GM12864 (cell line): Measurements from ENCODE around the gene APOO.

Experiments used
- DNase-seq: peaks from one replicate; pipeline ENCODE4 v3.0.0-alpha.2; 2011; ENCODE audit warnings: low read depth
- H3K4me3 ChIP-seq: 2 replicates; pipeline ENCODE4 v1.5.1; 2011; ENCODE audit warnings: mild to moderate bottlenecking, low read depth, low read length, control low read depth
- TF ChIP-seq, protein P1 (sequence below): IDR thresholded peaks from 2 replicates; pipeline ENCODE4 v1.5.1; 2011; ENCODE audit warnings: low read depth, mild to moderate bottlenecking, moderate library complexity, low read length, control low read depth, inconsistent platforms; ENCODE audit errors: missing control alignments

APOO gene

DNA sequence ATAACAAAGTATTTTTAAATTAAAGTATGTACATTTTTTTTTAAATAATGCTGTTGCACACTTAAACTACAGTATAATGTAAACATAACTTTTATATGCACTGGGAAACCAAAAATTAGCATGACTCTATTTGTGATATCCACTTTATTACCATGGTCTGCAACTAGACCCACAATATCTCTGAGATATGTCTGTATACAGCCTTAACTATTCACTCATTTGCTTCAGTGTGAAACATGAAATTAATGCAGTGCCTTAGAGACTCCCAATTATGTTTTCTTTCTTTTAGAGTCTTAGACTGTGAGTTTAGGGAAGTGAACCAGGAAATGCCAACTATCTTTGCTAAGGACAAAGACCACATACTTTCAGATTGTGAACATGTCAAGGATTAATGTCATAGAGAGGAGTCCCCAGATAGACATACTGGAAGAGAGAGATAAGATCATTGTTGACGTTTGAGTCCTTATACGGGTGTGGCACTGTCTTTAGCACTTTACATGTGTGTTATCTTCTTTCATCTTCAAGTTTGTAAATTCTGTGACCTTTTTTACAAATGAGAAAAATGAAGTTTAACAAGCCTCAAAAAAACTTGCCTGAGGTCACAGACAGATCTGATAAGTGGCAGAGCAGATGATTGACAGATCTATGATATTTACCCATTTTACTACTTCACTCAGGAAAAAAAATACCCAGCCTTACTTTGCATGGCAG is 23.3 kb upstream of the APOO start:
- no peak overlapping the region for H3K4me3 ChIP-seq
- TF ChIP-seq, protein P1, sequence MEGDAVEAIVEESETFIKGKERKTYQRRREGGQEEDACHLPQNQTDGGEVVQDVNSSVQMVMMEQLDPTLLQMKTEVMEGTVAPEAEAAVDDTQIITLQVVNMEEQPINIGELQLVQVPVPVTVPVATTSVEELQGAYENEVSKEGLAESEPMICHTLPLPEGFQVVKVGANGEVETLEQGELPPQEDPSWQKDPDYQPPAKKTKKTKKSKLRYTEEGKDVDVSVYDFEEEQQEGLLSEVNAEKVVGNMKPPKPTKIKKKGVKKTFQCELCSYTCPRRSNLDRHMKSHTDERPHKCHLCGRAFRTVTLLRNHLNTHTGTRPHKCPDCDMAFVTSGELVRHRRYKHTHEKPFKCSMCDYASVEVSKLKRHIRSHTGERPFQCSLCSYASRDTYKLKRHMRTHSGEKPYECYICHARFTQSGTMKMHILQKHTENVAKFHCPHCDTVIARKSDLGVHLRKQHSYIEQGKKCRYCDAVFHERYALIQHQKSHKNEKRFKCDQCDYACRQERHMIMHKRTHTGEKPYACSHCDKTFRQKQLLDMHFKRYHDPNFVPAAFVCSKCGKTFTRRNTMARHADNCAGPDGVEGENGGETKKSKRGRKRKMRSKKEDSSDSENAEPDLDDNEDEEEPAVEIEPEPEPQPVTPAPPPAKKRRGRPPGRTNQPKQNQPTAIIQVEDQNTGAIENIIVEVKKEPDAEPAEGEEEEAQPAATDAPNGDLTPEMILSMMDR: no peak
- no peak for DNase-seq

DNA sequence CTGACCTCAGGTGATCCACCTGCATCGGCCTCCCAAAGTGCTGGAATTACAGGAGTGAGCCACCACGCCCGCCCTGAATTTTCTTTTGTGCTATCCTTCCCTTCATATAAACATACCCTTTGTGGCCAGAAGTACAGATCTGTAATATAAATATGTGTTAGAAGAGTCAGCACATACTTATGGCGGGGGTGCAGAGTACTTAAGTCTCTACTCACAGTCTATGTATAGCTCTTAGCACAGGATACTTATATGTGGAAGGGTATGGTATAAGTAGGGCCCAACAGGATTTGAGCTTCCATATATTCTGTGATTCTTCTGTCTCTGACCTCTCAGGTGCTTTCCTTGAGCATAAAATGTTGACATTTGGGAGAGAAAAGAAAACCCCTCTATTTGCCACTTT is 18.3 kb upstream of the APOO start:
- no peak overlapping the region for H3K4me3 ChIP-seq
- TF ChIP-seq, protein P1: no peak
- DNase-seq: no peak

DNA sequence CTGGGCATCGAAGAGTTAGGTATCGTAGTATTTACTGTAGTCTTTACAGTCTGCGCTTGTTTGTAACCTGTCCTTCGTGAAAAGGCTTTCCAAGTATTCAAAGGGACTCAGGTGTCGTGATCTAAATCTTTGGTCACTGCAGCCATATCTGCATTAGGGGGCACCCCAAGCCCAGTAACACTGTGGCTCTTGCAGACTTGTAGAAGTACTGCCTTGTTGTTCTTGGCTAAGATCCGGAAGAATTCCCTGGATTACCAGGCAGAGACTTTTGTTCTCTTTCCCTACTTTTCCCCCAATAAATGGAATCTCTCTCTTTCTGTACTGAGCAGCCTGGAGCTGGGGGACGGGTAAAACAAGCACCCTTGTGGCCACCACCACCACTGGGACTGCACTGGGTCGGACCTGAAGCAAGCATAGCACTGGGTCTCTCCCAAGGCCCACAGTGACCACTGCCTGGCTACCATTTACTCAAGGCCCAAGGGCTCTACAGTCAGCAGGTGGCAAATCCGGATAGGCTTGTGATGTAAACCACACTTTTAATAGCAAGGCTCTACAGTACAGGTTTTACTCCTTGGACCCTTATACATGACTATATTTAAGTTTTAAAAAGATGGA is 12.1 kb upstream of the APOO start:
- no peak overlapping the region for H3K4me3 ChIP-seq
- TF ChIP-seq, protein P1: no peak
- no peak for DNase-seq

DNA sequence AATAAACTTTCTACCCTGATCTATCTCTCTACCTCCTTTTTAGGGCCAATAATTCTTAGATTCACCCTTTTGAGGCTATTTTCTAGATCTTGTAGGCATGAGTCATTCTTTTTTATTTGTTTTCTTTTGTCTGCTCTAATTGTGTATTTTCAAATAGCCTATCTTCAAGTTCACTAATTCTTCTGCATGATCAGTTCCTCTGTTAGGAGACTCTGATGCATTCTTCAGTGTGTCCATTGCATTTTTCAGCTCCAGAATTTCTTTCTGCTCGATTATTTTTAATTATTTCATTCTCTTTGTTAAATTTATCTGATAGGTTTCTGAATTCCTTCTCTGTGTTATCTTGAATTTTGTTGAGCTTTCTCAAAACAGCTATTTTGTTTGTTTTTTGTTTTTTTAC is 11.4 kb upstream of the APOO start:
- TF ChIP-seq, protein P1: no peak
- no peak for DNase-seq

DNA sequence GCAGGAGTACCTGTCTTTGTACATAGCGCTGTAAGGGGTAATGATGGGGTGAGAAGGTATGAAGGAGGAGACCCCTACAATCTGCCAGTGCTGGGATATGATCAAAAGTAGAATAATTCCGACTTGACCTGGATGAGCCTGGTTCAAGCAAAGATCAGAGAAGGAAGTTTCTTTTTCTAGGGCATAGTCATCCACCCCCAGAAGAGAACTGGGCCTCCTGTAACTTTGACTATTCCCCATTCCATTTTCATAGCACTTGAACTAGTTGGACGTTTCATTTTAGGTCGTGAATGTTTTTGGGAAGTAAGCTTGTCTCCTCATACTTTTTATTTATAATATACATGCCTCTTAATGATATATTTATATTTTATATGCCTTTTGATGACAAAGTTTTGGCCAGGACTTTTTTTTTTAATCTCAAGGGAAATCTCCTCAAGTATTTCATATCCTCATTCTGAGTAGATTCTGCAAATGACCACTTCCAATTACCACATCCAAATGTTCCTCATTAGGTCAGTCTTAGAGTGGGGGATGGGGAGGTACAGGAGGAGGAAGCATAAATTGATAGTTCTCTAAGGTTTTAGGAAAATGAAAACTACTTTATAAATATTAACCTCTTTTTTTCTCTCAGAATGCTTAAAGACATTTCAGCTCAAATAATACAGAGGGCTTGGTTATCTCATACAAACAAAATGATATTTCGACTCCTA is 3.5 kb upstream of the APOO start:
- TF ChIP-seq, protein P1: no peak
- no peak overlapping the region for H3K4me3 ChIP-seq
- DNase-seq: no peak

More for the DNA sequence above, 11.4 kb upstream of the APOO start:
- no peak overlapping the region for H3K4me3 ChIP-seq

DNA sequence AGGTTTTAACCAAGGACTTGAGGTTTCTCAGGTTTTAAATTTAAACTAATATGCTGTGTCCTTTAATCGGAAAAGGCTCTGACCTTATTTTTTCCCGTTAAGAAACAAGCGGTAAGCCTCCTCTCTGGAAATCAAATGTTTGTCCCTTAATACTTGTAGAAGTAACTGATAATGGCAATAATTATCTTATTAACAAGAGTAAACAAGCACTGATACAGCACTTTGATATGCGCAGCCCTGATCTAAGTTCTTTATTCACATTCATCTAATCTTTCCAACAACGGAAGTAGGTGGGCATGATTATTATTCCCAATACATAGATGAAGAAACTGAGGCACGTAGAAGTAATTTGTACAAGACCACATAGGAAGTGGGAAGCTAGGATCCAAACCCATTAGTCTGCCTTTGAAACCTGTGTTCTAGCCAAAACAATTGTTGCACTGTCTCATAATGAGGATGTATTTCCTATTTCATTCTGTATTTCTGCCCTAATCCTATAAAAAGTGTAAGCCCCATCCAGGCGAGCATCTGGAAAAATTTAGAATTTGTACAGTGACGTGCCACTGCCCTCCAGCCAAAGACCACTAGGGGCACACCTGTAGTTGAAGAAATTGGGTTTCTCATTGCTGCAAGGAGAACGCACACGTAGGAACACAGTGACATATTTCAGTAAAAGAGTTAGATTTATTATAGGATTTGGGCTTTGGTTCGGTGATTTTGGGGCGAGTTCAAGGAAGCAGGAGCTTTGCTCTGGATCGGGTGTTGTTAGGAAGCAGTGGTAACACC is 674 bp upstream of the APOO start:
- peak overlapping the region; percentile 44; the same call in 1 of the 2 replicates for H3K4me3 ChIP-seq
- TF ChIP-seq, protein P1: peak; percentile 57
- DNase-seq: no peak
